K562 (cell line): ENCODE results near the gene ACRV1. TPM values are rescaled to one million over a fixed set of nuclear protein-coding genes. Genes with fewer than 3 reads are reported as not detected.
A peak's percentile ranks its signal among the peaks of the same experiment; 100 is the strongest.

Source experiments
- AFF1 ChIP-seq, 2 experiments: fragments of 450-650 bp; IDR thresholded peaks; 2 replicates each; pipeline ENCODE4 v1.6.1; 2018; ENCODE audit warnings: mild to moderate bottlenecking in 2 of 2, low read depth in 1 of 2; ENCODE audit not compliant: partially characterized antibody in 2 of 2
- CBX8 ChIP-seq: fragments of 200-600 bp; sonication (generic); IDR thresholded peaks from 2 replicates; pipeline ENCODE4 v1.6.1; 2012; ENCODE audit warnings: borderline replicate concordance, mixed run types, low read depth, mild to moderate bottlenecking, moderate library complexity, mixed read lengths, low read length, control low read depth, inconsistent platforms; ENCODE audit not compliant: poor library complexity, severe bottlenecking; ENCODE audit errors: extremely low read depth
- E2F8 ChIP-seq: fragments of 450-650 bp; IDR thresholded peaks from 2 replicates; pipeline ENCODE4 v1.7.1; 2018; ENCODE audit warnings: mild to moderate bottlenecking, low read depth; ENCODE audit not compliant: partially characterized antibody
- ELF1 ChIP-seq: fragments of 200-800 bp; sonication (Bioruptor generic); IDR thresholded peaks from 2 replicates; pipeline ENCODE4 v1.6.1; 2016; ENCODE audit warnings: missing genetic modification characterization, missing compliant biosample characterization
- ELF2 ChIP-seq: fragments of 250-450 bp; sonication (Bioruptor Pico); IDR thresholded peaks from 2 replicates; pipeline ENCODE4 v1.5.0; 2021; ENCODE audit warnings: mild to moderate bottlenecking
- ETS1 ChIP-seq: conservative IDR thresholded peaks from 2 replicates; pipeline ENCODE4 v1.6.1; 2011; ENCODE audit warnings: low read depth, mild to moderate bottlenecking, low read length; ENCODE audit not compliant: control insufficient read depth
- FOSL1 ChIP-seq: fragments of 200-800 bp; sonication (Bioruptor generic); conservative IDR thresholded peaks from 2 replicates; pipeline ENCODE4 v1.6.1; 2016; ENCODE audit warnings: missing genetic modification characterization, missing compliant biosample characterization
- HDGF ChIP-seq: fragments of 450-650 bp; IDR thresholded peaks from 2 replicates; pipeline ENCODE4 v1.6.1; 2016
- POLR2AphosphoS2 ChIP-seq: IDR thresholded peaks from 2 replicates; pipeline ENCODE4 v1.6.1; 2012; ENCODE audit warnings: low read length, improper control_type of control experiment
- SLC30A9 ChIP-seq: fragments of 250-450 bp; sonication (Bioruptor Pico); IDR thresholded peaks from 2 replicates; pipeline ENCODE4 v1.8.0; 2022; ENCODE audit warnings: mild to moderate bottlenecking, moderate library complexity
- TARDBP ChIP-seq: fragments of 450-650 bp; IDR thresholded peaks from 2 replicates; pipeline ENCODE4 v1.6.1; 2016
- TOE1 ChIP-seq, 2 experiments: fragments of 450-650 bp in 1 of 2; sonication (generic) in 1 of 2; formaldehyde crosslinking in 1 of 2; IDR thresholded peaks; 2 replicates each; pipeline versions ENCODE4 v1.7.1 to v1.8.0; 2016 to 2022; ENCODE audit warnings: borderline replicate concordance in 2 of 2, mild to moderate bottlenecking in 2 of 2, antibody characterized with exemption in 1 of 2, inconsistent platforms in 1 of 2, low read depth in 1 of 2, missing genetic modification reagents in 1 of 2, moderate library complexity in 1 of 2
- U2AF2 ChIP-seq: fragments of 200-400 bp; formaldehyde crosslinking; optimal IDR thresholded peaks from 2 replicates; pipeline ENCODE3; 2017; ENCODE audit warnings: low read depth, mild to moderate bottlenecking, low read length
- ZKSCAN3 ChIP-seq: fragments of 250-450 bp; sonication (Bioruptor Pico); IDR thresholded peaks from 2 replicates; pipeline ENCODE4 v1.4.0; 2020
- ZNF511 ChIP-seq: sonication (generic); formaldehyde crosslinking; IDR thresholded peaks from 2 replicates; pipeline ENCODE4 v1.8.0; 2022; ENCODE audit warnings: mild to moderate bottlenecking, missing genetic modification reagents
- ZNF707 ChIP-seq: fragments of 250-450 bp; sonication (Bioruptor Pico); conservative IDR thresholded peaks from 2 replicates; pipeline ENCODE4 v1.8.0; 2022; ENCODE audit warnings: inconsistent platforms, mild to moderate bottlenecking, moderate library complexity
- polyA plus RNA-seq, 8 experiments: library from polyadenylated mRNA; depleted of rRNA in 4 of 8; stranded (reverse) in 5 of 8; unstranded in 3 of 8; fragments of >200 nt; fragmentation: Nextera tagmentation in 2 of 8; fragmentation: Illumina TruSeq in 1 of 8; extraction: Ambion mirVana in 2 of 8; extraction: Trizol in 1 of 8; gene quantifications; 2 replicates each; pipeline versions ENCODE4 v1.2.1 to v1.2.3, GENCODE V29; 2011 to 2014; ENCODE audit warnings: inconsistent platforms in 1 of 8, missing spikeins in 1 of 8
- total RNA-seq, 7 experiments: library from RNA; depleted of rRNA in 6 of 7; stranded (reverse); fragments of >200 nt in 6 of 7; fragmentation: Illumina TruSeq in 2 of 7; extraction: Trizol in 2 of 7; gene quantifications; 2 replicates each; pipeline versions ENCODE4 v1.2.1 to v1.2.3, GENCODE V29; 2011 to 2021; ENCODE audit warnings: low replicate concordance in 1 of 7

Gene ACRV1
- total and polyA plus RNA-seq, 9 of the 15 experiments (the other 6 are each of a cell fraction or from before 2014, with no cell fraction given), result 0.22 to 0.25 TPM; not detected in 7

GRCh38 chr11:125625225-125625629, 55.4 kb downstream of the ACRV1 start (continued):
- TF ChIP-seq E2F8, result no peak
- TF ChIP-seq ZNF511, result no peak
- no peak for TF ChIP-seq ELF1 (tag)
- no peak for TF ChIP-seq CBX8
- no peak for TF ChIP-seq ZKSCAN3 (CRISPR knock-in tag)
- no peak for TF ChIP-seq SLC30A9 (CRISPR knock-in tag)
- TF ChIP-seq TOE1 (IDR thresholded peaks at IDR 0.05; ENCODE audit: borderline replicate concordance), result no peak
- no peak for TF ChIP-seq TOE1 (CRISPR knock-in tag; IDR thresholded peaks at IDR 0.05; ENCODE audit: borderline replicate concordance, low read depth)
- peak; percentile 94 for TF ChIP-seq POLR2AphosphoS2
- TF ChIP-seq TARDBP, result no peak
- TF ChIP-seq ZNF707 (CRISPR knock-in tag), result no peak
- TF ChIP-seq HDGF, result no peak
- no peak for TF ChIP-seq U2AF2
- no peak for TF ChIP-seq ELF2
- no peak for TF ChIP-seq AFF1 (IDR thresholded peaks at IDR 0.05; ENCODE audit: low read depth in 1 of 2, partially characterized antibody in 2 of 2)
- no peak for TF ChIP-seq FOSL1 (tag)
- TF ChIP-seq ETS1, result no peak
